Urinary bladder (tissue), 4 donors: ENCODE measurements around the gene IER5. TPM values are rescaled to one million over a fixed set of nuclear protein-coding genes. Genes with fewer than 3 reads are reported as not detected.

Experiments used
- DNase-seq: peaks from one replicate; pipeline ENCODE4 v3.0.0-alpha.2; 2015; ENCODE audit errors: extremely low spot score
- H3K27ac ChIP-seq: one replicate; pipeline ENCODE4 v1.5.1; 2013; ENCODE audit warnings: low read depth, mild to moderate bottlenecking, moderate library complexity
- H3K36me3 ChIP-seq: one replicate; pipeline ENCODE4 v1.6.1; 2013; ENCODE audit warnings: mild to moderate bottlenecking, moderate library complexity; ENCODE audit not compliant: insufficient read depth
- H3K4me1 ChIP-seq: one replicate; pipeline ENCODE4 v1.6.1; 2013; ENCODE audit warnings: mild to moderate bottlenecking, moderate library complexity; ENCODE audit not compliant: insufficient read depth
- H3K4me3 ChIP-seq: one replicate; pipeline ENCODE4 v1.5.1; 2013; ENCODE audit warnings: low read depth, low read length
- WGBS: extraction: QIAGEN DNeasy Blood & Tissue Kit; methylation state at CpG from one replicate; pipeline ENCODE4 v1.1.7; 2013; 5-methylcytosine and 5-hydroxymethylcytosine counted together
- polyA plus RNA-seq: library from polyadenylated mRNA; stranded (reverse); fragments of 200-250 nt; gene quantifications from one replicate; pipeline ENCODE4 v1.2.3, GENCODE V29; 2013
- total RNA-seq: library from RNA; depleted of rRNA; stranded (reverse); fragments of >200 nt; gene quantifications from one replicate; pipeline ENCODE4 v1.2.3, GENCODE V29; 2014
- donor health status: healthy with polysubstance abuse.
- donor health status: healthy.

Gene IER5
- total and polyA plus RNA-seq, 2 donors, result 9.0 to 12.7 TPM

- DNase-seq, result no peak
- Histone ChIP-seq H3K27ac (no peak overlapping the region), H3K36me3 (no peaks in the 10 kb centered on the region), H3K4me3 (no peak overlapping the region), H3K4me1 (peaks cover 2% of the 10 kb centered on the region)
- WGBS, result 63% methylated on average over 5 of the region's 5 CpGs
These were observed 7.3 kb downstream of the IER5 start for GRCh38 chr1:181095763-181096184.

- Histone ChIP-seq H3K4me1 (peaks cover 2% of the 10 kb centered on the region), H3K27ac (no peak overlapping the region)
- WGBS, result 71% methylated on average over 7 of the region's 7 CpGs
These were observed 8.7 kb downstream of the IER5 start for GRCh38 chr1:181097242-181097641.

GRCh38 chr1:181099152-181100014 lies 10.9 kb downstream of the IER5 start:
- Histone ChIP-seq H3K4me3 (no peak overlapping the region), H3K36me3 (no peaks in the 10 kb centered on the region), H3K27ac (no peak overlapping the region), H3K4me1 (peaks cover 2% of the 10 kb centered on the region)
- WGBS, result 19% methylated on average over 11 of the region's 11 CpGs
- DNase-seq, result peak; percentile 36

More at GRCh38 chr1:181097242-181097641, 8.7 kb downstream of the IER5 start:
- H3K36me3 ChIP-seq, result no peaks in the 10 kb centered on the region
- H3K4me3 ChIP-seq, result no peak overlapping the region
- DNase-seq, result no peak

GRCh38 chr1:181100015-181100905 lies 11.8 kb downstream of the IER5 start:
- H3K4me1 ChIP-seq, result peaks cover 2% of the 10 kb centered on the region
- no peak for DNase-seq
- no peaks in the 10 kb centered on the region for H3K36me3 ChIP-seq
- H3K27ac ChIP-seq, result no peak overlapping the region
- WGBS, result 50% methylated on average over 10 of the region's 10 CpGs
- H3K4me3 ChIP-seq, result no peak overlapping the region

GRCh38 chr1:181100934-181101333 lies 12.4 kb downstream of the IER5 start:
- H3K4me3 ChIP-seq, result no peak overlapping the region
- H3K36me3 ChIP-seq, result no peaks in the 10 kb centered on the region
- no peak overlapping the region for H3K27ac ChIP-seq
- 93% methylated on average over 4 of the region's 4 CpGs for WGBS
- H3K4me1 ChIP-seq, result peaks cover 2% of the 10 kb centered on the region
- no peak for DNase-seq

- Histone ChIP-seq H3K36me3 (no peaks in the 10 kb centered on the region), H3K27ac (no peak overlapping the region), H3K4me3 (no peak overlapping the region), H3K4me1 (peaks cover 2% of the 10 kb centered on the region)
- 55% methylated on average over 9 of the region's 9 CpGs for WGBS
- no peak for DNase-seq
These were observed 13.2 kb downstream of the IER5 start for GRCh38 chr1:181101581-181102226.

GRCh38 chr1:181102841-181103240 lies 14.3 kb downstream of the IER5 start:
- DNase-seq, result no peak
- Histone ChIP-seq H3K4me1 (peaks cover 2% of the 10 kb centered on the region), H3K4me3 (no peak overlapping the region), H3K27ac (no peak overlapping the region), H3K36me3 (no peaks in the 10 kb centered on the region)

- WGBS, result 98% methylated on average over 7 of the region's 7 CpGs
- no peak overlapping the region for H3K27ac ChIP-seq
- DNase-seq, result no peak
- H3K4me1 ChIP-seq, result peaks cover 2% of the 10 kb centered on the region
- H3K4me3 ChIP-seq, result no peak overlapping the region
- no peaks in the 10 kb centered on the region for H3K36me3 ChIP-seq
These were observed 14.9 kb downstream of the IER5 start for GRCh38 chr1:181103399-181103798.

GRCh38 chr1:181104042-181104789 lies 15.7 kb downstream of the IER5 start:
- no peak for DNase-seq
- H3K4me1 ChIP-seq, result peaks cover 2% of the 10 kb centered on the region
- 23% methylated on average over 17 of the region's 17 CpGs for WGBS

GRCh38 chr1:181104790-181105133 lies 16.3 kb downstream of the IER5 start:
- DNase-seq, result no peak
- H3K4me1 ChIP-seq, result no peaks in the 10 kb centered on the region
- peak overlapping the region; percentile 62 for H3K4me3 ChIP-seq
- peak overlapping the region; percentile 81 for H3K27ac ChIP-seq
- no peaks in the 10 kb centered on the region for H3K36me3 ChIP-seq
- under 1% methylated on average over 28 of the region's 28 CpGs for WGBS

More at GRCh38 chr1:181104042-181104789, 15.7 kb downstream of the IER5 start:
- H3K27ac ChIP-seq, result peak overlapping the region; percentile 81
- H3K4me3 ChIP-seq, result peak overlapping the region; percentile 62
- H3K36me3 ChIP-seq, result no peaks in the 10 kb centered on the region

GRCh38 chr1:181105134-181106021 lies 16.9 kb downstream of the IER5 start:
- Histone ChIP-seq H3K4me1 (no peaks in the 10 kb centered on the region), H3K27ac (peak overlapping the region; percentile 81), H3K4me3 (peak overlapping the region; percentile 62), H3K36me3 (no peaks in the 10 kb centered on the region)
- DNase-seq, result peak; percentile 66
- 2% methylated on average over 103 of the region's 104 CpGs for WGBS

- H3K4me3 ChIP-seq, result no peak overlapping the region
- H3K4me1 ChIP-seq, result no peaks in the 10 kb centered on the region
- 60% methylated on average over 3 of the region's 3 CpGs for WGBS
- peak overlapping the region; percentile 33 for H3K27ac ChIP-seq
- H3K36me3 ChIP-seq, result no peaks in the 10 kb centered on the region
- DNase-seq, result no peak
These were observed 17.5 kb downstream of the IER5 start for GRCh38 chr1:181106022-181106312.
